T-helper 22 cell (primary cell): Measurements from ENCODE around the gene GART.
"Not testable (repeated sequence)": the region's sequence is repeated elsewhere in the genome, so short reads cannot be mapped to it uniquely, and the experiment has no call there.

Source experiments
- DNase-seq: peaks from one replicate; pipeline ENCODE4 v3.0.0-alpha.2; 2020; ENCODE audit warnings: low read depth

The GART gene

GRCh38 chr21:33512481-33512880 is 29.4 kb downstream of the GART start:
- DNase-seq = no peak

- no peak for DNase-seq
Observed at GRCh38 chr21:33511639-33512038, 30.3 kb downstream of the GART start.

GRCh38 chr21:33510826-33511225 is 31.1 kb downstream of the GART start:
- DNase-seq = no peak

- not testable (repeated sequence) for DNase-seq
Observed at GRCh38 chr21:33507003-33507402, 34.9 kb downstream of the GART start.

- DNase-seq = no peak
Observed at GRCh38 chr21:33505833-33506232, 36.1 kb downstream of the GART start.

GRCh38 chr21:33496345-33496744 is 45.6 kb downstream of the GART start:
- no peak for DNase-seq

GRCh38 chr21:33495743-33496142 is 46.2 kb downstream of the GART start:
- DNase-seq = no peak

GRCh38 chr21:33493756-33494155 is 48.2 kb downstream of the GART start:
- DNase-seq = no peak

- no peak for DNase-seq
Observed at GRCh38 chr21:33492571-33492970, 49.3 kb downstream of the GART start.

- peak; percentile 88 for DNase-seq
Observed at GRCh38 chr21:33491373-33492102, 50.4 kb downstream of the GART start, which contains the start of gene DNAJC28. Gene DNAJC28, minus strand, starts transcription at chr21:33491716. Its CDS starts 2,323 bp downstream, at chr21:33489393.

- no peak for DNase-seq
Observed at GRCh38 chr21:33490991-33491372, 50.9 kb downstream of the GART start.

- no peak for DNase-seq
Observed at GRCh38 chr21:33488936-33489335, 53.0 kb downstream of the GART start.

- no peak for DNase-seq
Observed at GRCh38 chr21:33487996-33488395, 53.9 kb downstream of the GART start.

- DNase-seq = no peak
Observed at GRCh38 chr21:33481314-33481943, 60.5 kb downstream of the GART start.

- no peak for DNase-seq
Observed at GRCh38 chr21:33480481-33481103, 61.3 kb downstream of the GART start.

GRCh38 chr21:33479679-33480480 is 62.0 kb downstream of the GART start, which contains the start of gene TMEM50B:
Gene TMEM50B, minus strand, starts transcription at chr21:33479974. Its CDS starts 11,089 bp downstream, at chr21:33468885.
- DNase-seq = peak; percentile 93

- peak; percentile 12 for DNase-seq
Observed at GRCh38 chr21:33478935-33479678, 62.8 kb downstream of the GART start.

GRCh38 chr21:33478182-33478581 is 63.7 kb downstream of the GART start:
- no peak for DNase-seq

GRCh38 chr21:33477066-33477465 is 64.9 kb downstream of the GART start:
- no peak for DNase-seq

GRCh38 chr21:33473344-33473743 is 68.6 kb downstream of the GART start:
- DNase-seq = no peak

- no peak for DNase-seq
Observed at GRCh38 chr21:33470701-33471100, 71.2 kb downstream of the GART start.

GRCh38 chr21:33469183-33469582 is 72.7 kb downstream of the GART start:
- not testable (repeated sequence) for DNase-seq
